SK-N-SH (cell line): ENCODE data around the gene ZNRD2. TPM values are rescaled to one million over a fixed set of nuclear protein-coding genes. Genes with fewer than 3 reads are reported as not detected.

Experiments
- CTCF ChIA-PET: fragments of 300-600, 350-600 bp; formaldehyde crosslinking; extraction: SDS; loops from one replicate; lab custom pipeline; 2021; lab: Yijun Ruan, JAX
- POLR2A ChIA-PET: fragments of 350-600 bp; sonication (Branson Sonifier 250); formaldehyde crosslinking; extraction: SDS; loops from one replicate; lab custom pipeline; 2020; ENCODE audit warnings: antibody characterized with exemption, inconsistent platforms; lab: Yijun Ruan, JAX
- DNase-seq: peaks from one replicate; pipeline ENCODE4 v3.0.0; 2012
- H2AFZ ChIP-seq: fragments of 200-600 bp; sonication (generic); 2 replicates; pipeline ENCODE4 v1.8.1; 2016; ENCODE audit warnings: antibody characterized with exemption, mild to moderate bottlenecking, low read depth
- H3F3A ChIP-seq: fragments of 200-600 bp; sonication (generic); replicated peaks from 2 replicates; pipeline ENCODE3; 2016; ENCODE audit warnings: antibody characterized with exemption, mild to moderate bottlenecking; ENCODE audit not compliant: insufficient read depth
- H3K27ac ChIP-seq, 2 experiments: fragments of 200-500 bp in 1 of 2; fragments of 200-600 bp in 1 of 2; sonication (Bioruptor generic) in 1 of 2; sonication (generic), shearing (Covaris generic) in 1 of 2; 2 replicates each; pipeline versions ENCODE4 v1.5.1 to v1.6.1; 2014 to 2016; ENCODE audit warnings: low read depth in 2 of 2, inconsistent platforms in 1 of 2, low read length in 1 of 2, mild to moderate bottlenecking in 1 of 2, mixed read lengths in 1 of 2
- H3K27me3 ChIP-seq: fragments of 200-600 bp; sonication (generic), shearing (Covaris generic); 2 replicates; pipeline ENCODE4 v1.6.1; 2016; ENCODE audit warnings: mixed run types; ENCODE audit not compliant: insufficient read depth
- H3K36me3 ChIP-seq, 2 experiments: fragments of 200-500 bp in 1 of 2; fragments of 200-600 bp in 1 of 2; sonication (Bioruptor generic) in 1 of 2; sonication (generic) in 1 of 2; replicated peaks in 1 of 2; 2 replicates each; pipeline versions ENCODE3 to v1.5.1; 2014 to 2016; ENCODE audit warnings: low read length in 1 of 2, mild to moderate bottlenecking in 1 of 2; ENCODE audit not compliant: insufficient read depth in 2 of 2, control insufficient read depth in 1 of 2
- H3K4me1 ChIP-seq, 2 experiments: fragments of 200-500 bp in 1 of 2; fragments of 200-600 bp in 1 of 2; sonication (Bioruptor generic) in 1 of 2; sonication (generic), shearing (Covaris generic) in 1 of 2; 2 replicates each; pipeline versions ENCODE4 v1.5.1 to v1.6.1; 2014 to 2016; ENCODE audit warnings: low read depth in 1 of 2, low read length in 1 of 2, mixed run types in 1 of 2; ENCODE audit not compliant: insufficient read depth in 2 of 2, control insufficient read depth in 1 of 2
- H3K4me2 ChIP-seq: fragments of 200-600 bp; sonication (generic), shearing (Covaris generic); 2 replicates; pipeline ENCODE4 v1.6.1; 2017; ENCODE audit warnings: mixed run types
- H3K4me3 ChIP-seq, 2 experiments: fragments of 200-500 bp in 1 of 2; fragments of 200-600 bp in 1 of 2; sonication (Bioruptor generic) in 1 of 2; sonication (generic), shearing (Covaris generic) in 1 of 2; 2 replicates each; pipeline versions ENCODE4 v1.5.1 to v1.8.1; 2014 to 2016; ENCODE audit warnings: low read depth in 2 of 2, inconsistent platforms in 1 of 2, low read length in 1 of 2, mild to moderate bottlenecking in 1 of 2, mixed read lengths in 1 of 2, moderate library complexity in 1 of 2
- H3K79me2 ChIP-seq: fragments of 200-600 bp; sonication (generic); 2 replicates; pipeline ENCODE4 v1.8.1; 2017; ENCODE audit warnings: mild to moderate bottlenecking; ENCODE audit not compliant: insufficient read depth
- H3K9ac ChIP-seq: fragments of 200-600 bp; sonication (generic); 2 replicates; pipeline ENCODE4 v1.6.1; 2017; ENCODE audit warnings: mixed run types
- H3K9me2 ChIP-seq: fragments of 200-600 bp; sonication (generic); 2 replicates; pipeline ENCODE4 v1.6.1; 2017; ENCODE audit warnings: mixed run types
- H3K9me3 ChIP-seq: fragments of 200-600 bp; sonication (generic); 2 replicates; pipeline ENCODE4 v1.6.1; 2017; ENCODE audit warnings: mixed run types, mild to moderate bottlenecking, moderate library complexity
- H4K20me1 ChIP-seq: fragments of 200-600 bp; sonication (generic); 2 replicates; pipeline ENCODE4 v1.6.1; 2017; ENCODE audit warnings: mild to moderate bottlenecking, mixed run types; ENCODE audit not compliant: insufficient read depth
- CHD2 ChIP-seq: fragments of 150-350 bp; IDR thresholded peaks from 2 replicates; pipeline ENCODE4 v1.6.1; 2018; ENCODE audit warnings: low read length; ENCODE audit not compliant: partially characterized antibody
- ELF1 ChIP-seq: IDR thresholded peaks from 2 replicates; pipeline ENCODE4 v1.4.0; 2012
- NRF1 ChIP-seq: IDR thresholded peaks from 2 replicates; pipeline ENCODE4 v1.6.1; 2012; ENCODE audit warnings: low read depth, mild to moderate bottlenecking, low read length
- RFX5 ChIP-seq: IDR thresholded peaks from 2 replicates; pipeline ENCODE4 v1.6.1; 2012; ENCODE audit warnings: mild to moderate bottlenecking, improper control_type of control experiment, low read length
- SIN3A ChIP-seq: IDR thresholded peaks from 2 replicates; pipeline ENCODE4 v1.6.1; 2012; ENCODE audit warnings: low read depth, mild to moderate bottlenecking, low read length, moderate library complexity, borderline replicate concordance
- TAF1 ChIP-seq: IDR thresholded peaks from 2 replicates; pipeline ENCODE4 v1.6.1; 2012; ENCODE audit warnings: low read depth, mild to moderate bottlenecking, low read length, moderate library complexity, borderline replicate concordance
- WGBS: methylation state at CpG from one replicate; pipeline ENCODE4 v1.1.6; 2017; ENCODE audit warnings: low lambda C conversion rate; 5-methylcytosine and 5-hydroxymethylcytosine counted together
- polyA plus RNA-seq, 3 experiments: library from polyadenylated mRNA; depleted of rRNA; stranded (reverse); fragments of >200 nt; gene quantifications; 2 replicates each; pipeline ENCODE4 v1.2.3, GENCODE V29; 2012
- TF ChIP-seq, protein P1 (sequence below): IDR thresholded peaks from 2 replicates; pipeline ENCODE4 v1.4.0; 2012; ENCODE audit warnings: low read depth, borderline replicate concordance
- TF ChIP-seq, protein P2 (sequence below): fragments of 150-350 bp; IDR thresholded peaks from 2 replicates; pipeline ENCODE4 v1.6.1; 2017; ENCODE audit warnings: antibody characterized with exemption, low read length, low read depth, borderline replicate concordance

The ZNRD2 gene
- polyA plus RNA-seq, 1 of the 3 experiments (the other 2 are of a cell fraction), result 78.1 TPM

DNA sequence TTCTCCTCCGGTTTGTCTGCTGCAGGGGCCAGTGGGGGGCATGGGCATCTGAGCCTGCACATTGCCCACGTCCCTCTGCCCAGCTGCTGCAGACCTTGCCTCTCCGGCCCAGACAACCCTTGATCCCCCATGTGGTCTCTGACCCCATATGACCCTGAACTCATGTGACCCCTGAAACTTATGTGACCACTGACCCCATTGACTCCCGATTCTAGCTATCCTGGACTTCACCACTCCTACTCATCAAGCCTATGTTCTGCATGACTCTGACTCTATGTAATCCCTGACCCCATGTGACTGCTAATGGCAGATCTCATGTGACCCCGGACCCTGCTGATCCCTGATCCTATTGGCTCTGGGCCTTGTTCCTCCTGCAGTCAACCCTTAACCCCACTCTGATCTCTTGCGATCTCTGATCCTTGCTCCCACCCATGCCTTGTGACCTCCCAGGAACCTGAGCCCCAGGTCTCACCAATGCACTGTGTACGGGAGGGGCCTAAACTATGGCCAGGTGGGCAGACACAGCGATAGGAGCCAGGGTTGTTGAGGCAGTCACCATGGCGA is 17.8 kb upstream of the ZNRD2 start:
- Histone ChIP-seq H3K4me3 (no peak overlapping the region), H3F3A (peaks cover 6% of the 10 kb centered on the region), H4K20me1 (peaks cover 21% of the 10 kb centered on the region), H3K79me2 (peaks cover 50% of the 10 kb centered on the region), H3K9ac (no peak overlapping the region), H3K9me2 (no peaks in the 10 kb centered on the region), H2AFZ (no peak overlapping the region), H3K4me2 (no peak overlapping the region), H3K9me3 (no peaks in the 10 kb centered on the region), H3K27me3 (no peaks in the 10 kb centered on the region), H3K36me3 (peaks cover 29 to 39% of the 10 kb centered on the region in 2 experiments), H3K27ac (no peak overlapping the region; a peak in 1 of 4 replicates), H3K4me1 (peaks cover 16 to 34% of the 10 kb centered on the region in 2 experiments; a peak in 3 of 4 replicates)
- ChIA-PET CTCF (interaction anchor here (0.6 to 6.4 kb wide), 16 partner anchors 8 to 232 kb away, joined by 3 to 88 read pairs (median 4); partner anchors contain the start of genes FAM89B, KCNK7 and ZNRD2), POLR2A (interaction anchor here (0.8 kb wide), 1 partner anchor 11 kb away, joined by 3 read pairs; no protein-coding TSS in a partner anchor)
- 84% methylated on average over 6 of the region's 9 CpGs for whole genome bisulfite sequencing
- TF ChIP-seq ELF1, result no peak
- TF ChIP-seq SIN3A, result no peak
- no peak for TF ChIP-seq RFX5
- no peak for TF ChIP-seq NRF1
- no peak for DNase-seq

DNA sequence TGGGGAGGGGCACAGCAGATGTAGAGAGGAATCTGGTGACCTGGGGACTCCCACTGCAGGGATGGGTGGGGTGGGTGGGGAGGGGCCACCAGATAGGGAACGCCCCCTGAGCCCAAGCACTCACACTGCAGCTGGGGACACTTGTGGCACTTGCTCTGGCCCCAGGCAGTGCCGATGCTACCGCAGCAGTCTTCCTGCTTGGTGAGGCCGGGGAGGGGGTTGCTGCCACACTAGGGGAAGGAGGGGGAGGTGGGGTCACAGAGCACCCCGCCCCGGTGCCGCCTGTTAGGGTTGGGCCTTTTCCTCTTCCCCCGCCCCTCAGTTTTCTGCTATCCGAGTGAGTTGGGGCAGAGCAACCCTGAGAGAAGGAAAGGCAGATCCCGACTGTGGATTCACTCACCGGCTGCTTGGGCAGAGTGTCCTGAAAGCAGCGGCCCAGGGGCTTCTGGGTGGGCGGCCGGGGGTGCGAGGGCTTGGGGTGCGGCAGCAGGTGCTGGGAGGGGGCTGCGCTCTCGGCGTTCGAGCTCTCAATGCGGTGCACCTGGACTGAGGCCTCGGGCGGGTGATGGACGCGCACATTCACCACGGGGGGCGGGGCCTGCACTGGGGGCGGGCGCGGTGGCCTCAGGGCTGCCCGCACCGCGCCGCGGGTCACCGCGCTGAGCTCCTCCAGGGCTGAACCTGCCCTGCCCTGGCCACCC is 16.8 kb upstream of the ZNRD2 start:
- Histone ChIP-seq H3K4me1 (peaks cover 16 to 34% of the 10 kb centered on the region in 2 experiments; a peak in 3 of 4 replicates), H3K27me3 (no peaks in the 10 kb centered on the region)
- TF ChIP-seq, protein P1, sequence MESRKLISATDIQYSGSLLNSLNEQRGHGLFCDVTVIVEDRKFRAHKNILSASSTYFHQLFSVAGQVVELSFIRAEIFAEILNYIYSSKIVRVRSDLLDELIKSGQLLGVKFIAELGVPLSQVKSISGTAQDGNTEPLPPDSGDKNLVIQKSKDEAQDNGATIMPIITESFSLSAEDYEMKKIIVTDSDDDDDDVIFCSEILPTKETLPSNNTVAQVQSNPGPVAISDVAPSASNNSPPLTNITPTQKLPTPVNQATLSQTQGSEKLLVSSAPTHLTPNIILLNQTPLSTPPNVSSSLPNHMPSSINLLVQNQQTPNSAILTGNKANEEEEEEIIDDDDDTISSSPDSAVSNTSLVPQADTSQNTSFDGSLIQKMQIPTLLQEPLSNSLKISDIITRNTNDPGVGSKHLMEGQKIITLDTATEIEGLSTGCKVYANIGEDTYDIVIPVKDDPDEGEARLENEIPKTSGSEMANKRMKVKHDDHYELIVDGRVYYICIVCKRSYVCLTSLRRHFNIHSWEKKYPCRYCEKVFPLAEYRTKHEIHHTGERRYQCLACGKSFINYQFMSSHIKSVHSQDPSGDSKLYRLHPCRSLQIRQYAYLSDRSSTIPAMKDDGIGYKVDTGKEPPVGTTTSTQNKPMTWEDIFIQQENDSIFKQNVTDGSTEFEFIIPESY, result no peak
- TF ChIP-seq ELF1 (no peak), TAF1 (no peak), CHD2 (no peak)
- TF ChIP-seq, protein P2, sequence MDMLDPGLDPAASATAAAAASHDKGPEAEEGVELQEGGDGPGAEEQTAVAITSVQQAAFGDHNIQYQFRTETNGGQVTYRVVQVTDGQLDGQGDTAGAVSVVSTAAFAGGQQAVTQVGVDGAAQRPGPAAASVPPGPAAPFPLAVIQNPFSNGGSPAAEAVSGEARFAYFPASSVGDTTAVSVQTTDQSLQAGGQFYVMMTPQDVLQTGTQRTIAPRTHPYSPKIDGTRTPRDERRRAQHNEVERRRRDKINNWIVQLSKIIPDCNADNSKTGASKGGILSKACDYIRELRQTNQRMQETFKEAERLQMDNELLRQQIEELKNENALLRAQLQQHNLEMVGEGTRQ, result no peak
- TF ChIP-seq, all 33 proteins: peak for 0
- ChIA-PET POLR2A (no interaction called here), CTCF (interaction anchor here (2.7 to 6.4 kb wide), 5 partner anchors 7 to 24 kb away, joined by 13 to 88 read pairs (median 18); partner anchors contain the start of genes FAM89B and ZNRD2)
- Histone ChIP-seq H3K4me3 (no peak overlapping the region), H3K36me3 (peaks cover 29 to 39% of the 10 kb centered on the region in 2 experiments), H3K9me2 (no peaks in the 10 kb centered on the region), H3K4me2 (no peak overlapping the region), H3K27ac (no peak overlapping the region), H3K9ac (no peak overlapping the region), H3F3A (peaks cover 7% of the 10 kb centered on the region), H3K9me3 (no peaks in the 10 kb centered on the region), H4K20me1 (peaks cover 21% of the 10 kb centered on the region), H3K79me2 (peaks cover 55% of the 10 kb centered on the region), H2AFZ (no peak overlapping the region)
- 90% methylated on average over 12 of the region's 37 CpGs for WGBS
- DNase-seq, result no peak
